MCF 10A (cell line): Measurements from ENCODE around the gene ACKR1. TPM values are rescaled to one million over a fixed set of nuclear protein-coding genes. Genes with fewer than 3 reads are reported as not detected.

ENCODE experiments used
- BruUV-seq: library from RNA; stranded (reverse); fragments of 400-500 nt; replicated peaks from 2 replicates; lab custom pipeline; 2021; lab: Mats Ljungman, UMichigan
- CTCF ChIA-PET: fragments of 300-600 bp; sonication (Branson Sonifier 250); formaldehyde crosslinking; extraction: SDS; loops from one replicate; lab custom pipeline; 2021; ENCODE audit warnings: antibody characterized with exemption, inconsistent platforms; lab: Yijun Ruan, JAX
- POLR2A ChIA-PET: fragments of 300-600, 350-650 bp; sonication (Branson Sonifier 250); formaldehyde crosslinking; extraction: SDS; loops from one replicate; lab custom pipeline; 2020; ENCODE audit warnings: antibody characterized with exemption, inconsistent platforms; lab: Yijun Ruan, JAX
- DNase-seq: peaks from one replicate; pipeline ENCODE4 v3.0.0-alpha.2; 2018; ENCODE audit not compliant: unreplicated experiment
- H3K27ac Mint-ChIP-seq: one replicate; pipeline ENCODE4 v1.8.0; 2022; ENCODE audit warnings: mild to moderate bottlenecking, low read depth, mixed read lengths; ENCODE audit not compliant: unreplicated experiment
- H3K27me3 Mint-ChIP-seq: one replicate; pipeline ENCODE4 v1.8.0; 2022; ENCODE audit warnings: mixed read lengths; ENCODE audit not compliant: insufficient read depth, unreplicated experiment
- H3K36me3 Mint-ChIP-seq: one replicate; pipeline ENCODE4 v1.8.0; 2022; ENCODE audit warnings: mild to moderate bottlenecking, moderate library complexity, mixed read lengths; ENCODE audit not compliant: insufficient read depth, unreplicated experiment
- H3K4me1 Mint-ChIP-seq: one replicate; pipeline ENCODE4 v1.8.0; 2022; ENCODE audit warnings: mixed read lengths; ENCODE audit not compliant: insufficient read depth, unreplicated experiment
- H3K4me3 Mint-ChIP-seq: one replicate; pipeline ENCODE4 v1.8.0; 2022; ENCODE audit warnings: mild to moderate bottlenecking, moderate library complexity, mixed read lengths; ENCODE audit not compliant: unreplicated experiment
- H3K9me3 Mint-ChIP-seq: one replicate; pipeline ENCODE4 v1.8.0; 2022; ENCODE audit warnings: mixed read lengths; ENCODE audit not compliant: unreplicated experiment
- intact Hi-C: fragments of 100-400 bp; cut with micrococcal nuclease; formaldehyde crosslinking; loops from 2 replicates; pipeline ENCODE4 v1.14.1; 2022
- total RNA-seq: library from RNA; stranded (reverse); gene quantifications from 2 replicates; pipeline ENCODE4 v1.2.3, GENCODE V29; 2022
- TF ChIP-seq, protein P1 (sequence below): fragments of 200-600 bp; IDR thresholded peaks from one replicate; pipeline ENCODE4 v1.8.0; 2022; ENCODE audit warnings: antibody characterized with exemption, mild to moderate bottlenecking; ENCODE audit not compliant: unreplicated experiment

Gene ACKR1
- total RNA-seq, 1 experiment from 2014 or later, result 47.6 TPM

DNA sequence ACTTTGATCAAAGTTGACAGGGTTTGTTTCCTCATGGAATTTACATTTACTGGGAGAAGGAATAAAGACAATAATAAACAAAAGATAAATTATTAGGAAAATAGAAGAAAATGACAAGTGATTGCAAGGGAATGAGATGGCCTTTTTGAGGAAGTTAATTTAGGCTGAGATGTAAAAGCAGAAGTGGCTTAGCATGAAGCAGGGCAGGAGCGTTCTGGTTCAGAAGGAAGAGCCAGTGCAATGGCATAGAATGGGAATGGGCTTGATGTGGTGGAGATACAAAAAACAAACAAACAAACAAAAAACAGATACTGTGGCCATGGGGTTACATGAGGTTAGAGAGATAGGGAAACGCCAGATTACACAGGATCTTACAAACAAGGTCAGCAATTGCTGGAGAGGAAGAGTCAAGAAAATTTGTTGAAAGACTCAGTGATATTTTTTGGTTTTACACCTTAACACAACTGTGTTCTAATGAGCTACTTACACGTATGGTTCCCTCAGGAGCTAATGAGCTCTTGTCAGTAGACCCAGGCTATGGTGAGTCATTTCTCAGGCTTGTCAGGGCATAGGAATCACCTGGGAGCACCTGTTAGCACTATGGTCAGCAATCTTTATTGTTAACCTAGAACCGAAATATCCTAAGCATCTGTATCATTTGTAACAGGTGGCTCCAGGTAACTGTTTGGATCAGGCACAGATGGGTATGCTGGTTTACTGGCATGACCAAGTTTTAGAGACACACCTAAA is 42.0 kb upstream of the ACKR1 start:
- Mint-ChIP-seq H3K4me1 (peaks cover 37% of the 10 kb centered on the region), H3K4me3 (no peak overlapping the region), H3K27ac (no peak overlapping the region), H3K36me3 (no peaks in the 10 kb centered on the region), H3K9me3 (no peaks in the 10 kb centered on the region), H3K27me3 (peaks cover 33% of the 10 kb centered on the region)
- TF ChIP-seq, protein P1, sequence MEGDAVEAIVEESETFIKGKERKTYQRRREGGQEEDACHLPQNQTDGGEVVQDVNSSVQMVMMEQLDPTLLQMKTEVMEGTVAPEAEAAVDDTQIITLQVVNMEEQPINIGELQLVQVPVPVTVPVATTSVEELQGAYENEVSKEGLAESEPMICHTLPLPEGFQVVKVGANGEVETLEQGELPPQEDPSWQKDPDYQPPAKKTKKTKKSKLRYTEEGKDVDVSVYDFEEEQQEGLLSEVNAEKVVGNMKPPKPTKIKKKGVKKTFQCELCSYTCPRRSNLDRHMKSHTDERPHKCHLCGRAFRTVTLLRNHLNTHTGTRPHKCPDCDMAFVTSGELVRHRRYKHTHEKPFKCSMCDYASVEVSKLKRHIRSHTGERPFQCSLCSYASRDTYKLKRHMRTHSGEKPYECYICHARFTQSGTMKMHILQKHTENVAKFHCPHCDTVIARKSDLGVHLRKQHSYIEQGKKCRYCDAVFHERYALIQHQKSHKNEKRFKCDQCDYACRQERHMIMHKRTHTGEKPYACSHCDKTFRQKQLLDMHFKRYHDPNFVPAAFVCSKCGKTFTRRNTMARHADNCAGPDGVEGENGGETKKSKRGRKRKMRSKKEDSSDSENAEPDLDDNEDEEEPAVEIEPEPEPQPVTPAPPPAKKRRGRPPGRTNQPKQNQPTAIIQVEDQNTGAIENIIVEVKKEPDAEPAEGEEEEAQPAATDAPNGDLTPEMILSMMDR, result no peak
- no TSS peak for BruUV-seq
- DNase-seq, result peak; percentile 77
- intact Hi-C loops, result no loop called here
- ChIA-PET POLR2A (interaction anchor here (0.6 to 2.5 kb wide), 5 partner anchors 8 to 762 kb away, joined by 3 to 18 read pairs (median 4); partner anchors contain the start of genes CADM3 and TAGLN2), CTCF (interaction anchor here (0.7 to 14.1 kb wide), 19 partner anchors 13 to 760 kb away, joined by 3 to 386 read pairs (median 9); partner anchors contain the start of genes ACKR1 and DUSP23)

DNA sequence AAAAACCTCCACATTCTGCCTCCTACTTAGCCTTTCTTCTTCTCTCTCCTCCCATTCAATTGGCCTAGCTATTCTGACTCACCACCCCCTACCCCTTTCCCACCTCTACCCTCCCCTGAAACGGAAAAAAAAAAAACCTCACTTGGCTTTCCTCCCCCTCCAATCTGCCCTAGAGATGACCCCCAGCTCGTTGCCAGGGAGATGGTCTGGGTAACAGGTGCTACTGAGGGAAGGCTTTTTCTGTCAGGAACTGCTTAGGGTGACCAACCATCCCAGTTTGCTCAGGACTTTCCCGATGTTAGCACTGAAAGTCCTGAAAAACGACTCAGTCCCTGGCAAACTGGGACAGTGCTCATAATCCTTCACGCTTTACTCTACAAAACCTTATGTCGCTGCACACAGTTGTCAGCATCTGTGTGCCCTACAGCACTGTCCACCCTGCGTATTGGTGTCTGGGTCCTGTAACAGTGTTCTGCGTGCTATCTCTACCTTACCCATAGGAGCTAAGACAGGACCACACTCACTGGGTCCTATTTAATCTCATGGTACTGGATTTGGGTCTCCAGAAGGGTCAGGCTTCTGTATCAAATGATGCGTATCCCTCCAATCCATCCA is 41.0 kb upstream of the ACKR1 start:
- H3K36me3 Mint-ChIP-seq, result no peaks in the 10 kb centered on the region
- no peaks in the 10 kb centered on the region for H3K9me3 Mint-ChIP-seq
- no peak overlapping the region for H3K27ac Mint-ChIP-seq
- intact Hi-C loops, result no loop called here
- no peak for DNase-seq
- TF ChIP-seq, protein P1, result no peak
- no peak overlapping the region for H3K4me3 Mint-ChIP-seq
- POLR2A ChIA-PET, result interaction anchor here (1.0 to 1.8 kb wide), 2 partner anchors 13 to 615 kb away, joined by 4 read pairs; no protein-coding TSS in a partner anchor
- H3K27me3 Mint-ChIP-seq, result peaks cover 25% of the 10 kb centered on the region
- BruUV-seq, result no TSS peak
- H3K4me1 Mint-ChIP-seq, result peaks cover 45% of the 10 kb centered on the region
- CTCF ChIA-PET, result interaction anchor here (0.6 to 14.1 kb wide), 10 partner anchors 12 to 844 kb away, joined by 3 to 386 read pairs (median 44); partner anchors contain the start of gene ACKR1

DNA sequence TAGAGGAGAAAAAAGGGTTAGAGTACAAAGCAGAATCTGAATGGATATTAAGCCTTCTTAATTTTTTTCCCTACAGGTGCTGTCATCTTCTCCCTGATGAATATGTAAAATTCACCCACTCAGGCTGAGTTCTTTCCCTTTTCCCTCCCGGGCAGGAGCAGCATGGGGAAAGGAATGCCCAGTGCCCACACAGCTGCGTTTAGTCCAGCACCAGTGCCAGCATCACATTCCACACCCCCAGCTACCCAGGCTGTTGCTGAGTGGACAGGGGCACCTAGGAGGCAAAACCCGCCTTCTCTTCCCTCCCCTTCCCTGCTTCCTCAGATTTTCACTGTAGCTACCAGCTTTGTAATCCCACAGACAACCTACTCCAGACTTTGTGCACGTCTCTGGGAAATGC is 36.6 kb upstream of the ACKR1 start:
- CTCF ChIA-PET, result interaction anchor here (0.7 to 14.1 kb wide), 8 partner anchors 14 to 755 kb away, joined by 3 to 386 read pairs (median 4); partner anchors contain the start of gene ACKR1

More for the DNA sequence above, 36.6 kb upstream of the ACKR1 start:
- Mint-ChIP-seq H3K9me3 (no peaks in the 10 kb centered on the region), H3K4me1 (peaks cover 43% of the 10 kb centered on the region), H3K4me3 (no peak overlapping the region), H3K36me3 (no peaks in the 10 kb centered on the region), H3K27ac (no peak overlapping the region), H3K27me3 (peaks cover 34% of the 10 kb centered on the region)
- intact Hi-C loops, result no loop called here
- DNase-seq, result peak; percentile 70
- BruUV-seq, result no TSS peak
- TF ChIP-seq, protein P1, result no peak
- POLR2A ChIA-PET, result no interaction called here
